NCI-H2107 (cell line): ENCODE measurements around the gene CPNE4.
A peak's percentile ranks its signal among the peaks of the same experiment; 100 is the strongest.
"Not testable (repeated sequence)": the region's sequence is repeated elsewhere in the genome, so short reads cannot be mapped to it uniquely, and the experiment has no call there.

Experiments used
- DNase-seq: peaks from one replicate; lab custom pipeline; 2025; lab: John Stamatoyannopoulos, UW

Gene CPNE4

DNA sequence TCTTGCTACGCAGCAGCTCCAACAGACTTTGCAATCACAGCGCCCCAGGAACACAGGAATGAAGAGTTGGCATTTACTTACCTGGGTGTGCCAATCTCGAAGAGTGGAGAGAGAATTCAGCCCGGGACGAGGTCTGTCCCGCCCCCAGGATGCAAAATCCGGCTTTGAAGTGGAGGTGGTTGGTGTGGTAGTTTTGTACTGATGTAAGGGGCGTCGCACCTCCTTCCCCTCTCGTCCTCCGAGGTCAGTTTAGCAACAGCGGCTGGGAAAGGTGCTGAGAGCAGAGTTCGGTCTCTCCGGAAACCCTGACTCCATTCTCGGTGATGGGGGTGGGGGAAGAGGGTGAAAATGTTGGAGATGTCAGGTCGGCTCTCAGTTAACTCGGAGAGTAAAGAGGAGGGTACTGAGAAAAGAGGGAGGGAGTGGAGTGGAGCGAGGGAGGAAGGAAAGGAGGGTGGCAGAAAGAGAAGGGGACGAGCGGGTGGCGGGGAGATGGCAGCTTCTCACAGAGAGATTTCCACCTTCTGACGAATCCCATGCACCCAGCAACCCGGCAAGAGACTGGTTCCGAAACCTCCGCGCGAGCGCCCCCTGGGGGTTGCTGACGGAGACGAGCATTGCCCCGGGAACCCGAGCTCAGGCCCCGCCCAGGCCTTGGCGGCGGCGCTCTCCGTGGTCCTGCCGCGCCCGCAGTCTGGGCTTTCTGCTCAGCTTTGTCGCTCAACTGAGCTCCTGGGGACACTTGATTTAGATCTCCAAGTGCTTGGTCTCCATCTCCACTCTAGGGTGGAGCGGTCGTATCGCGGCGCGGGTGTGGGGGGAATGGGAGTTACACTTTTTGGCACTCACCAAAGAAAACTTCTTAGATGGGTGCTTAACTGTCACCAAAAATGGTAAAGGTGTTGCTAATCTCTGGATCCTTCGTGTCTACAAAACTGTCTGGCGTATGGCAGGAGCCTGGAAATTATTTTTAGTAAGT is at the start of gene CPNE4:
Gene CPNE4 (minus strand): TSS at position 529 of the 979 bp plus-strand sequence.
- DNase-seq = peak; percentile 66

DNA sequence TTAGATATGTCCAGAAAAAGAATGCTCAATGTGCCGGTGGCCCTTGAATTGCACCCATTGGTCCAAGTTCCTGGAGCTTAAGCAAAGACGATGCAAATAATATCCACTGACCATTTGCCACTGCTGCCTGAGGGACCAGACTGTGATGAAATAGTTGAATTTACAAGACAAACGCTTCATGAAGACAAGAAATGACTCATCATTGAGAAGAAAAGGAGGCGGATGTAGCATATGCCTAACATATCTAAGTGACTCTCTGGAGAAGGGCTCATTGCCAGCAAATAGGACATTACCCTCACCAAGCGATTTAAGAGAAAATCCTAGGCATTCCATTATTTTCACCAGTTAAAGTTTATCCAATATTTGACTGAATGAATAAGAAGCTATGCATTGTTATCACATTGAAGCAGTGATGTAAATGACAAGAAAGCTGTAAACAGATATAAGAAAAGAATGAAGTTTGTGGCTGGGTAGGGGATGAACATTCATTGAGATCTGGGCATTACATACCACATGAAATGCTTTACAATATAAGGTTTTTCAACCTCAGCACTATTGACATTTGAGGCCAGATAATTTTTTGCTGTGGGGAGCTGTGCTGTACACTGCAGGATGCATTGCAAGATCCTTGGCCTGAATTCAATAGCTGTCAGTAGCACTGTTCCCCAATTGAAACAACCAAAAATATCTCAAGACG is 48.9 kb upstream of the CPNE4 start:
- no peak for DNase-seq

DNA sequence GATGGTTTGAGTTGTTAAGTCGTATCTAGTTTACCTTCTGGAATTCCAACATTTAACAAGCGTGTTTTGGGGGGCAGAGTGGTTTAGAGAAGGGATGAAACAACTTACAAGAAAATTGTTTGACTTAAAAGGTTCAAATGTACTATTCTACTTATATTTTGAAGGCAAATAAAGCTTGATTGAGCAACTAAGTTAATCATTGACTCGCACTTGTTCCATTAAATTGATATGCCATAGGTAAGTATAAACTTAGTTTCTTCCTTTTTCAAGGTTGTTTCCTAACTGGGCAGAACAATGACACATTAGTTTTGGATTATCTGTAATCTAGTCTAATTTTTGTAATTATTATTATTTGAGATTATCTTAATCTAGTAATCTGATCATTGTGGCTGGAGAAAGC is 48.3 kb upstream of the CPNE4 start:
- DNase-seq = no peak

DNA sequence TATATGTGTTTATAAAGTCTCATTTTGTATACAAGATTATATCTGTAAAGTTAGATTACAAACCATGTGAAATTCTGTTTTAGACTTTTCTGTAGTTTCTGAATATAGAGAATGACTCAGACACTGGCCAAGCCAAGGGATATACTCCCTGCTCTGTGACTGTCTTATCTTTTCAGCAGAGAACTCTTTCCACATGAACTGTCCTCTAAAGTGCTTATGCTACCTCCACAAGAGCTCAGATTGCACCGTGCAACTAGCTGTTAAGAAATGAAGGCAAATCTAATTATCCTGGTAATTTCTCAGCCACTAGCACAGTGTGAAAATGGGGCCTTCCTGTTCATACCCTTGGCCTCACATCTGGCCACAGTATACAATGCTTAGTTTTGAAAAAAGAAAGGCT is 44.3 kb upstream of the CPNE4 start:
- DNase-seq = no peak

DNA sequence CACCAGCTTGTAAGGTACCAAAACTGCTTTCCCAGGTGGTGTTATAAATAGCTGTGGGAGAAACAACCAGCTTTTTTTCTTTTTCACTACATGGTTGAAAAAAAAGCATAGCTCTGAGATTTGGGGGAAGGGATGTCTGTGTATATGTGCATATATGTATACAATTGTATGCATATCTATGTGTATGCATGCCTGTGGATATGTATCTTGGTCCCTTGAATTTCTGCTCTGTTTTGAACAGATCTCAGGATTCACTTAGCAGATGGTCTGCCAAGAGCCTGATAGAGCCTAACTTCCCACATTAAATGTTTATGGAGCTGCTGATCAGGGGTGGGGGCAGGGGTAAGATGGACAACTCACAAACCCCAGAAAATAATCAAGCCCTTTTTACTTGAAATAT is 39.0 kb upstream of the CPNE4 start:
- DNase-seq = no peak

DNA sequence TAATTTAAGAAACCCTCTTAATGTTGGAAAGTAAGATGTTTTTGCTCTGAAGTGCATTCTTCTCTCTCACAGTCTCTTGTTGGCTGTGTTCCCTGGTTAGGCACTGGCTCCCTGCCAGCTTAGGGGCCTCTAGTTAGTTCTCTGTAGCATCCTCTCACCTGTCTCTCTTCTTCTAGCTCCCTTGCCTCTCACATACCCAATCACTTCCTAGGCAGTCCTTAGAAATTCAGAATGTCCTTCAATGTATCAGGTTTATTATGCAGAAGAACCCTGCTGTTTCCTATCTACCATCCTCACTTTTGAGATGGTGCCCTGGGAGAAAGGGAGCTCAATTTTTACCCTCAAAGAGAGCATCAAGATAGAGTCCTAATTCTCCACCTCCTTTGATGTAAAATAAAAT is 36.2 kb upstream of the CPNE4 start:
- no peak for DNase-seq

DNA sequence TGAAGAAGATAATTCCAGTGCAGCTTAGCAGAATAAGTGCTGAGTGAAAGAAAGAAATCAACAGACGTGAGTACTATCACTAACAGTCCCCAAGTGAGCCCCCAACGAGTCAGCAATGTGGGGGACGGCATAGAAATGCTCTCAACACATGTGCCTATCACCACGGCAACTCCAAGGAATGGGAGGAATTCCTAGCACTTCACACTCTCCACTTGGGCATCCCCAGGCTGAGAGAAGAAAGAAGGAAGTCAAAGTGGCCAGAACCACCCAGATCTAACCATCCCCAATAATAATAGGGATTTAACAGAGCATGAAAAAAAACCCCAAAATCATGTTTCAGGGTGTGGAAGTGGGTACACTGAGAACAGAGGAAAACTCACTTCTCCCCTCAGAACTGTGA is 29.3 kb upstream of the CPNE4 start:
- no peak for DNase-seq

DNA sequence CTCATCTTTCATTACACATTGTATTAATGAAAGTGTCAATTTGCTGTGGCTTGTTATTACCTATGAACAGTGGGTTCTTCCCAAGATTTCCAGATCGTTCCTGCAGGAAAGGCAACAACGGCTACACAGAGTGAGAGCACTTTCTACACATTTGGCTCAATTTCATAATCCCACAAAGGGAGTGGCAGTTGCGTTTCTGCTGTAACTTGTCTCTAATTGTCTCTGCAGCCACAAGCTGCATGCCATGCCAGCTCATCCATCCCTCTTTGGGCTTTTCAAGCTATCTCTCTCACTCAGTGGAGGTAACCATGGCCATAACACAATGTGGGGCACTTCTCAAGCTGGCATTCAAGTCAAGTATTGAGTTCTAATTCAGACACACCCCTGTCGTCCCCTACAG is 27.7 kb upstream of the CPNE4 start:
- DNase-seq = no peak

DNA sequence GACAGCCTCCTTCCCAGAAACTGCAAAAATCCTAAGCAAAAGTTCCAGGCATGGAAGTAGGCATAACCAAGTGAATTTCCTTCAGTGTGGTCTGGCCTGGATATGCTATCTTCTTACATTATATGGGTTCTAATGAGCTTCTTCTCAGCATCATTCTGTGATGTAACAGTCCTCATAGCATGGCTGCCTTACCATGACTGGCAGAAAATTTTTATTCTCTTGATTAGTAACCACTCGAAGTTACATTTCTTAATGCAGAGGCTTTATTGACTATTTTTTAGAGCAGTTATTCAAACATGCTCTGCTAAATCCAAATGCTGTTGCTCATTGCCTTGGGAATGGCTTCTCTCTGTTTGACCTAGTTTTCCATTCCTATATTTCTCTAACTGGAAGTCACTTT is 21.1 kb upstream of the CPNE4 start:
- no peak for DNase-seq

DNA sequence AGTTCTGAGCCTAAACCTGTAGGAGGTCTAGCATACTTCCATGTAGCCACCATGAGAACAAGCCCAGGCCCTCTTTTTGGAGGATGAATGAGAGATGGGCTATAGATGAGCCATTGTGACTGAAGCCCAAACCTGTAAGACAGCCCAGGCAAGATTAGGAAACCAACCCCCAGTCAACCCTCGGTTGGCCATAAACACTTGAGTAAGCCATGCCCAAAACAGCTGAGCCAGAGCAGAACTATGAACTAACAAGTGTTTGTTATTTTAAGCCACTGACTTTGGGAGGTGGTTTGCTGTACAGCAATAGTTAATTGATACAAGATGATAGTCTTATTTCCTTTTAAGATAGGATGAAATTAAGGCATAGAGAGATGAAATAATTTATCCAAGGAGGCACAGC is 12.4 kb upstream of the CPNE4 start:
- no peak for DNase-seq

DNA sequence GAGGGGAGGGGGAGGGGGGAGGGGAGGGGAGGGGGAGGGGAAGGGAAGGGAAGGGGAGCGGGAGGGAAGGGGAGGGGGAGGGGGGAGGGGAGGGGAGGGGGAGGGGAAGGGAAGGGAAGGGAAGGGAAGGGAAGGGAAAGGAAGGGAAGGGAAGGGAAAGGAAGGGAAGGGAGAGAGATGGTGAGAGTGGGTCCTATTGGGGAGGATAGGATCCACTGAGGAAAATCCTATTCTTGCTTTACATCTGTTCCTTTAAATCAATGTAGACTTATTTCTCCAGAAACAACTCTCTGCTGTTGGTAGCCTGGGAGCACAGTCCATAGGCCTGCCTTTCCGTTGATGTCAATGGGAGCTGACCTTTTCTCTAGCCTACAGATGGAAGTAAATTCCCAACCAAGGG is 10.1 kb upstream of the CPNE4 start:
- DNase-seq = not testable (repeated sequence)

DNA sequence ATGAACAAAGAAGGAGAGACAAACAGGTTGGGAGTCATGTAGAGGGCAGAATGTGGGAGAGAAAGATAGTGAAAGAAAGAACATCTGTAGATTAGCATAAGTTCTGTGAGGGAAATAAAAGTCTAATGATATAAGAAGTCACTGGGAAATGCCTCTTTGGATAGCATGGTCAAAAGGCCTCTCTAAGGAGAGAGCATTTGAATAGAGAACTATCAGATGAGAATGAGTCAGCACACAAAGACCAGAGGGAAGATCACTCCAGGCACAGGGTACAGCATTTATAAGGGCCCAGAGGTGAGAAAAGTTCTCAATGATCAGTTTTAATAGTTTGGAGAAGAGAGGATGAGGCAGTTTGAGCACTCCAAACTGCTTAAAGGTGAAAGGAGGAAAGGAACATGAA is 7.9 kb upstream of the CPNE4 start:
- DNase-seq = no peak

DNA sequence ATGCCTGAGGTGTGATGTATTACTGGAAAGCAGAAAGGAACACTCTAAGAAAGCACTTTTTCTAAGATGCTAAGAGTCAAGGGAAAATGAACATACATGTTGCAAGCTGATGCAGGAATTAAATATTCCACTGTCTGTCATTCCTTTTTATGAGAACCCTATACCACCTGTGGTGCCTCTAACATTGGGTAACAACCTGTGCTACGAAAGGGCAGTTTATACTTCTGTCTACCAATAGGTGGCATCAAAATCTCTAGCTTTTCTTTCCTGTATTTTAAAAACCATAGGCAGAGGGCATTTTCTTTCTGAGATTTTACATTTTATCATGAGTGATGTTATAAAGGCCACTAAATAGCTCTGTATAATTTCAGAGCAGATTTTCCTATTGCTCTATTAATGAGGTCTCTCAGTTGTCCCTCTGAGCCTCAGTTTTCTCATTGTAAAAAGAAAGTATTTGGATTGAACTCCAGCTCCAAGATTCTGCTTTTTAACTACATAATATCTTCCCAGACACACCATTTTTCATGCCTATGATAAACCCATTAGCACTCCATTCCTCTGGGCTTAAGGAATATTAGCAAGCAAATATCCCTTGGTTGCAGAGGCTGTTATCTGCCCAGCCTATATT is 3.5 kb upstream of the CPNE4 start:
- no peak for DNase-seq

DNA sequence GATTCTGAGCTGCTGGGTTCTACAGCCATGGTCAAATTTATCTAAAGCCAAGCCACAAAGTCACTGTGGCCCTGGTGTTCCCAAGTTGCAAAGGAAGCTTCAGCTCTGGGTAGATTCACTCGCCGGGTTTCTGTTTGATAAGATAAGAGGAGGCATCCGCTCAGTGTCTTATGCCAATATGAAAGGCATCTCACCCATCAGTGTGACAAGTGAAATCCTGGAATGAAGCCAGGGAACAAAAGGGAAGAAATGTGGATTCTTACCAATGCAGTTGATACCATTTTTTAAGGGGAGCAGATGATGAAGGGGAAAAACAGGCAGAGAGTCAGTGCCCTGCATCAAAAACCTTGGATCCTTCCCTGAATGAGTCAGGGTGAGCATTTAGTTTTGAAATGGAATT is 2.8 kb upstream of the CPNE4 start:
- DNase-seq = no peak

DNA sequence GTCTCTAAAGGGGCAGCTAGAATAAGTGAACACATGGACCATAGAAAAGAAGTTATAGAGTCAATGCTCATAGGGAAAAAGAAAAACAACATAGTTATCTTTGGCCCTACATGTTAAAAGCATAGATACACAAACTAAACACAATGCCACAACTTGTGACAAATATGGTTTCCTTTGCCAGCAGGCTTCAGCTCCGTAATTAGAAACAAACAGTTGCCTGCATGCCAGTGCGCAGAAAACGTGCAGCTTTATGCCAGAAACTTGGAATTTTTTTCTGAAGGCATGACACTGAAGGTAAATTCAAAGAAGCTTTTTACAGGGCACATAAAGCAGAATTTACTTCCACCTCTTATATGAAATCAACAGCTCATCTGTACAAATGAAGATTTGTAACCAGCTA is 2.2 kb upstream of the CPNE4 start:
- no peak for DNase-seq

DNA sequence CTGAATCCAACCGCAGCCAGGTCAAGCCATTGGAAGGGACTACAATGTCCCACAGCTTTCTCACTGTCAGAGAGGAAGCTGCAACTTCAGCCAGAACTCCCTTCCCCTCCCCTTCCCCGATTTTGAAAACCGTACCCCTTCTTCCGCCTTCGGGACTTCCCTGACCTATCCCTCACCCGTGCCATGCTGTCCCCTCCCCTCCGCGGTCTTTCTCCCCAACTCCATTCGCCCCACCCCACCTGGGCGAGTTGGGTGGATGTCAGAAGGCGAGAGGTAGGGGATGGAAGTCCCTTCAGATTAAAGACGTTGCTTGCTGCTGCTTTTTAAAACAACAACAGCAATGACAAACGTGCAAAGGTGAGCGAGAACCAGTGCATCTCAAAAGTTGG is 723 bp downstream of the CPNE4 start:
- DNase-seq = no peak

DNA sequence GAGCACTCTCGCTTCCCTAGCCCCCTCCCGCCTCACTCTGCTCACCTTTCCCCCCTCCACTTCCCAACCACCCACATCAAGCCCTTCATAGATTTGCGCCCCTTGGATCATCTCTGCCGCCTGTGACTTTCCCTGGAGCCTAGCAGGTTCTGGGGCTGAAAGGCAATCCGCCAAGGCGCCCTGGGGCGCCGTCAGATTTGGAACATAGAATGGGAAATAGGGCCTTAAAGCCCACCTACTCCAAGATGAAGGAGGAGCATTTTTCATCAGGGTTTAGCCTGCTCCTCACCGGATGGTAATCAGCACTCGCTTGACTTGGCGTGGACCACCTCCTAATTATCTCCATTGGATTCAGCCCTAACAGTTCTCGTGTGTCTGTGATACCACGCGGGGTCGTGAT is 1.3 kb downstream of the CPNE4 start:
- DNase-seq = no peak

DNA sequence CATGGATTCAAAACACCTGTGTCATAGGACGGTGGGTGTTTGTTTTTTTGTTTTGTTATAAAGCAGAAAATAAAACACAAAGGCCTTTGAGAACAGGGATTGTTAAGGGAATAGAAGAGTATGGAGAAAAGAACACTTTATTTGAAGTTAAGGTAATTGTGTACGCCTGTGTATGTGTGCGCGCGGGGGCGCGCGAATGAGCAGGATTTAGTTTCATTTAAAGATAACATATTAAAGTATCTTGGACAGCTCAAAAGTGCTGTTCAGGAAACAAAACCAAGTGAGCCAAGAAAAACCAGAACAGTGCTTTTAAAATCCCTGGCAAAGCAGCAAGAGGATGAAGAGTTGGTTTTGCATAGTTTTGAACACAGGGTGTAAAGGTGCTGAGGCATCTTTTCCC is 1.9 kb downstream of the CPNE4 start:
- no peak for DNase-seq

DNA sequence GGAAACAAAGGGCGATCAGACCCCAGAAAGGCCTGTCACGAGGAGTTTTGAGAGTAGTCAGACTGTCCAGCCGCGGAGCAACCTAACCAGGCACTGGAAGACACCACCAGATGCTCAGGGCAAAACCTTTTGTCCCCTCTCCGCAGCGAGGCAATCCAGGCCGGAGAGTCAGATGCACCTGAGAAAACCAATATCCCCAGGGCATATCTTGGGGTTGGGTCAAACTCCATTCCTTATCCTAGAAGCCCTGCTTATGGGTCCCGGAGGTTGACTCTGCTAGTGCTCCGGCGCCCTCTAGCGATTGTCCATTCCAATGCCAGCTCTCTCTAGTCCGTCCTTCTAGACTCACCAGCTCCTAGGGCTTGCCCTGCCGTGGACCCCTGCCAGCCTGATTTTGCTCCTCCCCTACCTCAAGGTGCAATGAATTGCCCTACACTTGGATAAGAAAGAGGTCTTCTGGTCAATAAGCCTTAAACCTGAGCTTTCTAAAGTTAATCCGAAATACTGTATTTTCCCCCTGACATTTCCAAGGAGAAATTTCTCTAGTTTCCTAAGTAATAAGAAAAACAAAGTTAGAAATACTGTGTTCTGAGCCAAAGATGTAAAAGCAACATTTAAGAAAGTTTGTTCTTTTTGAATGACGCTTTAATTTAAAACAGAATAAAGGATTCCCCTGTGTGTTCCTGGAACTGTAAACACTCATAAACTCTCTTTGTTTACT is 5.5 kb downstream of the CPNE4 start:
- DNase-seq = peak; percentile 54

DNA sequence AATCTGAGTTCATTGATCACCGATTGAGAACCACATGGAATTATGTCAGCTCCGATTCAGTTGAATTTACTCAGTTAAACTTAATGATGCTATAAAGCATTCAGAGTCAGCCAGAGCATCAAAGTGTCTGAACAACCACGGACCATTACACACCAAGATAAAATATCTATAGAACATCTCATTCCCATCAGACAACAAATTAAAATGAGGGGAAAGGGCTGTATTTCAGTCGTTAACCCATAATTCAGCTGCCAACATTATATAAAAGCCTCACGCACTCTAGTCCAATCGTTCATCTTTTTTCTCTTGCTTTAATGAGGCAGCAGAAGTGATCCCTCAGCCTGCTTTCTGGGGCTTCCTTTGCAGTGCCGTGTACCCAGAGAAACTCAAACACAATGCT is 11.9 kb downstream of the CPNE4 start:
- no peak for DNase-seq

DNA sequence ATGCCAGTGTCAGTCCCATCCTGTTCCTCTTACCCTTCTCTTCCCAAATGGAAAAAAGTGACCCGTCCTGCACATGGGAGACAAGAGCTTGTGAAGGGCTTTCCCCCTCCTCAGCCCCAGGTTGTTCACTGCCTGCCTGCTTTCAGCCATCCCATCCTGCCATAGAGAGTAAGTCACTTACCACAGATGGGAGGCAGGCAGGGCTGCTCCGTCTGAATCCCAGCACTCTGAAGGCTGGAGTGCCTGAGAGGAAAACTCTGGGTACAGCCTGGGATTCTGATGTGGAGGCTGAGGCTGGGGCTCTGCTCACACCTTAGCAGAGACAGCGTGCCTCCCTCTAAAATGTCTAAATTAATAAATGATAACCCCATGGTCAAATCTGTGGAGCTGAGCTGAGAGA is 14.8 kb downstream of the CPNE4 start:
- DNase-seq = no peak

DNA sequence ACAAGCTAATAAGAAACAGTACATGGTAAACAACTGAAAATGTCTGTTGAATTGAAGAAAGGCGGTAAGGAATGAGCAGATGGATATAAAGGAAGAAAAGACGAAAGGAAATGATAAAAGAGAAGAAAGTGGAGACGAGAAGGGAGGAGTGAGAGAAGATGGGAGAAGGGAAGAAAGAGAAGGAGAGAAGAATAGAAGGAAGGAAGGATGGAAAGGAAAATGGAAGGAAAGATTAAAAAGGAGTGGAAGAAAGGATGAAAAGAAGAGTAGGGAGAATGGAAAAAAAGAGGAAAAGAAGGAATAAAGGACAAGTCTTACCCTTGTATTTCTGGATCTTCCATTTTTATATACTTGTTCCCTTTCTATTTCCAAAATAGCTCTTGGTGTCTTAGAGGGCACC is 17.7 kb downstream of the CPNE4 start:
- no peak for DNase-seq
